ENCODE data around the gene ZNF750. TPM values are rescaled to one million over a fixed set of nuclear protein-coding genes. Genes with fewer than 3 reads are reported as not detected.

The ZNF750 gene
- polyA plus RNA-seq, 1 experiment: not detected

DNA sequence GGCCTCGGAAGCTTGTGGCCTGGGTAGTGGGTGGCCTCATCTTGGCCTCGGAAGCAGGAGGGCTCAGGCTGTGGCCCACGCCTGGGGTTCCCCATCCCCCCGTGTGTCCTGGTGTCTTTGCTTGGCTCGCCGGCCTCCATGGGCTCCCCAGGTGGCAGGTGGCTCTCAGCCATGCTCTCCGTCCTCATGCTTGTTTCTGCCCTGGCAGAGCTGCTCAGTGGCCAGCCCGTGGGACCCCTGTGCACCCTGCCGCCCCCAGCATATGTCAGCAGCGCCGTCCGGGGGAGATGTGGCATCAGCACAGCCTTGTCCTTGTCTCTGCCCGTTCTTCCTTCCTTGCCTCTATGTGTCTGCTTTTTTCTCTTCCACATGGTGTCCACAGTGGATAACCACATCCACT is 49.4 kb downstream of the ZNF750 start:
- CTCF ChIA-PET: no interaction called here
- Histone ChIP-seq H3K27me3 (ENCODE audit: control insufficient read depth, insufficient read depth, low read length) (no peaks in the 10 kb centered on the region), H3K4me3 (ENCODE audit: low read depth, low read length) (no peak overlapping the region), H3K9me3 (ENCODE audit: control insufficient read depth, insufficient read depth, low read length) (no peaks in the 10 kb centered on the region; the same call in 1 of the 2 replicates), H3K27ac (ENCODE audit: low read depth, low read length) (no peak overlapping the region)
- TF ChIP-seq, protein P1, sequence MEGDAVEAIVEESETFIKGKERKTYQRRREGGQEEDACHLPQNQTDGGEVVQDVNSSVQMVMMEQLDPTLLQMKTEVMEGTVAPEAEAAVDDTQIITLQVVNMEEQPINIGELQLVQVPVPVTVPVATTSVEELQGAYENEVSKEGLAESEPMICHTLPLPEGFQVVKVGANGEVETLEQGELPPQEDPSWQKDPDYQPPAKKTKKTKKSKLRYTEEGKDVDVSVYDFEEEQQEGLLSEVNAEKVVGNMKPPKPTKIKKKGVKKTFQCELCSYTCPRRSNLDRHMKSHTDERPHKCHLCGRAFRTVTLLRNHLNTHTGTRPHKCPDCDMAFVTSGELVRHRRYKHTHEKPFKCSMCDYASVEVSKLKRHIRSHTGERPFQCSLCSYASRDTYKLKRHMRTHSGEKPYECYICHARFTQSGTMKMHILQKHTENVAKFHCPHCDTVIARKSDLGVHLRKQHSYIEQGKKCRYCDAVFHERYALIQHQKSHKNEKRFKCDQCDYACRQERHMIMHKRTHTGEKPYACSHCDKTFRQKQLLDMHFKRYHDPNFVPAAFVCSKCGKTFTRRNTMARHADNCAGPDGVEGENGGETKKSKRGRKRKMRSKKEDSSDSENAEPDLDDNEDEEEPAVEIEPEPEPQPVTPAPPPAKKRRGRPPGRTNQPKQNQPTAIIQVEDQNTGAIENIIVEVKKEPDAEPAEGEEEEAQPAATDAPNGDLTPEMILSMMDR (IDR thresholded peaks at IDR 0.05; ENCODE audit: low read depth, low read length): no peak
- DNase-seq (ENCODE audit: low read depth, low spot score): no peak
- POLR2A ChIA-PET: interaction anchor here (0.6 kb wide), 1 partner anchor 53 kb away, joined by 3 read pairs; no protein-coding TSS in a partner anchor

- TF ChIP-seq, protein P1 (IDR thresholded peaks at IDR 0.05; ENCODE audit: low read depth, low read length): no peak
- CTCF ChIA-PET: no interaction called here
- no peaks in the 10 kb centered on the region for H3K27me3 ChIP-seq (ENCODE audit: control insufficient read depth, insufficient read depth, low read length)
- DNase-seq (ENCODE audit: low read depth, low spot score): no peak
- H3K9me3 ChIP-seq (ENCODE audit: control insufficient read depth, insufficient read depth, low read length): no peaks in the 10 kb centered on the region; the same call in 1 of the 2 replicates
- POLR2A ChIA-PET: no interaction called here
- H3K4me3 ChIP-seq (ENCODE audit: low read depth, low read length): no peak overlapping the region
- H3K27ac ChIP-seq (ENCODE audit: low read depth, low read length): no peak overlapping the region
Observed at GRCh38 chr17:82789806-82790205, 50.0 kb downstream of the ZNF750 start.

DNA sequence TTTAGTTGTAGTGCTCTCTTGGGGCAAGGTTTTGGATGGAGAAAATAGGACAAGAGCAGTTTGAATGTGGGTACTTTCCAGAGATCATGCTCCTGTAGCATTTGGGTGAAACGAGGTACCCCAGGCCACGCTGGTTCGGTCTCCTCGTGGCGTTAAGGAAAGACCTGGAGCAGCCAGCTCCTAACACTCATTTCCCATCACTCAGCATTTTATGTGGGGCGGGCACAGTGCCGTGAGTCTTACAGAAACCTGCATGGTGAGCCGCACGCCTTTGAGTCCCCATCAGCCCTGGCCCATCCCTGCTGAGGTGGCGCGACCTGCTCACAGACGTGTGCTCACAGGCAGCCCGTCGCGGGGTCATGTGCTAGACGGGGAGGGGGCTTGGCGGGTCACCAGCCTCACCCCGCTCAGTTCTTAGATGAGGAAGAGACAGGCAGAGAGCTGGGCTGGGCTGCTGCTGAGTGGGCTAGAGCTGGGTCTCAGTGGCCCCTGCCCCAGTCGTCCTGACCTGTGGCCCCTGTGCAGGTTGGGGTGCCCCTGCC is 50.7 kb downstream of the ZNF750 start:
- Histone ChIP-seq H3K27me3 (ENCODE audit: control insufficient read depth, insufficient read depth, low read length) (no peaks in the 10 kb centered on the region), H3K4me3 (ENCODE audit: low read depth, low read length) (no peak overlapping the region), H3K9me3 (ENCODE audit: control insufficient read depth, insufficient read depth, low read length) (no peaks in the 10 kb centered on the region; the same call in 1 of the 2 replicates), H3K27ac (ENCODE audit: low read depth, low read length) (no peak overlapping the region)
- DNase-seq (ENCODE audit: low read depth, low spot score): no peak
- ChIA-PET CTCF (no interaction called here), POLR2A (no interaction called here)
- TF ChIP-seq, protein P1 (IDR thresholded peaks at IDR 0.05; ENCODE audit: low read depth, low read length): no peak

- TF ChIP-seq, protein P1 (IDR thresholded peaks at IDR 0.05; ENCODE audit: low read depth, low read length): no peak
- no peaks in the 10 kb centered on the region for H3K27me3 ChIP-seq (ENCODE audit: control insufficient read depth, insufficient read depth, low read length)
- H3K4me3 ChIP-seq (ENCODE audit: low read depth, low read length): no peak overlapping the region
- CTCF ChIA-PET: no interaction called here
- H3K9me3 ChIP-seq (ENCODE audit: control insufficient read depth, insufficient read depth, low read length): no peaks in the 10 kb centered on the region; the same call in 1 of the 2 replicates
- no peak for DNase-seq (ENCODE audit: low read depth, low spot score)
- no peak overlapping the region for H3K27ac ChIP-seq (ENCODE audit: low read depth, low read length)
- POLR2A ChIA-PET: no interaction called here
Observed at GRCh38 chr17:82788206-82789001, 51.4 kb downstream of the ZNF750 start.

Measured in AG04450 (cell line).